Sigmoid colon (tissue), 7 donors: ENCODE data around the gene CAPN2. TPM values are rescaled to one million over a fixed set of nuclear protein-coding genes. Genes with fewer than 3 reads are reported as not detected.
A peak's percentile ranks its signal among the peaks of the same experiment; 100 is the strongest.

Experiments
- DNase-seq: peaks from one replicate; pipeline ENCODE4 v3.0.0-alpha.2; 2019
- H3K27ac ChIP-seq, 4 donors: fragments of 200-600 bp; sonication (generic); one replicate each; pipeline ENCODE4 v1.5.1; 2016 to 2019; ENCODE audit warnings: mild to moderate bottlenecking in 1 of 4
- H3K27me3 ChIP-seq, 3 donors: fragments of 200-600 bp; sonication (generic); one replicate each; pipeline ENCODE4 v1.5.1; 2019; ENCODE audit warnings: mild to moderate bottlenecking in 1 of 3
- H3K36me3 ChIP-seq, 4 donors: fragments of 200-600 bp; sonication (generic); one replicate each; pipeline ENCODE4 v1.5.1; 2016 to 2019
- H3K4me1 ChIP-seq, 4 donors: fragments of 200-600 bp; sonication (generic); one replicate each; pipeline ENCODE4 v1.5.1; 2017 to 2019
- H3K4me3 ChIP-seq, 4 donors: fragments of 200-600 bp; sonication (generic); one replicate each; pipeline ENCODE4 v1.5.1; 2017 to 2019; ENCODE audit warnings: mild to moderate bottlenecking in 2 of 4, moderate library complexity in 1 of 4
- H3K9me3 ChIP-seq, 4 donors: fragments of 200-600 bp in 3 of 4; sonication (generic) in 3 of 4; one replicate each; pipeline versions ENCODE4 v1.5.1 to v1.6.1; 2013 to 2019
- EP300 ChIP-seq, 4 donors: sonication (generic); formaldehyde crosslinking; IDR thresholded peaks; one replicate each; pipeline ENCODE4 v1.6.1; 2017; ENCODE audit warnings: antibody characterized with exemption in 4 of 4
- POLR2A ChIP-seq, 2 donors: fragments of 450-650 bp; IDR thresholded peaks; one replicate each; pipeline ENCODE4 v1.6.1; 2016; ENCODE audit warnings: antibody characterized with exemption in 2 of 2, mild to moderate bottlenecking in 2 of 2, moderate library complexity in 2 of 2
- POLR2AphosphoS5 ChIP-seq, 4 donors: sonication (generic); formaldehyde crosslinking; IDR thresholded peaks; one replicate each; pipeline ENCODE4 v1.6.1; 2017; ENCODE audit warnings: antibody characterized with exemption in 4 of 4
- WGBS, 2 donors: extraction: QIAGEN DNeasy Blood & Tissue Kit; methylation state at CpG; one replicate each; pipeline ENCODE4 v1.1.7; 2013; 5-methylcytosine and 5-hydroxymethylcytosine counted together
- intact Hi-C: fragments of 100-400 bp; cut with DNase I; formaldehyde crosslinking; loops from one replicate; pipeline ENCODE4 v1.15.1; 2023
- polyA plus RNA-seq, 3 donors: library from polyadenylated mRNA; stranded (reverse); fragments of 200-250 nt; gene quantifications; one replicate each; pipeline ENCODE4 v1.2.3, GENCODE V29; 2013
- total RNA-seq, 4 donors: library from RNA; depleted of rRNA; stranded (reverse); fragments of >200 nt; gene quantifications; one replicate each; pipeline ENCODE4 v1.1.0, GENCODE V29; 2016
- TF ChIP-seq, protein P1 (sequence below), 4 experiments: fragments of 450-650 bp in 3 of 4; fragments of 200-600 bp in 1 of 4; IDR thresholded peaks; one replicate each; pipeline ENCODE4 v1.5.1; 2016 to 2019; ENCODE audit warnings: antibody characterized with exemption in 4 of 4, mild to moderate bottlenecking in 3 of 4, moderate library complexity in 2 of 4
- donor health status: healthy with polysubstance abuse.
- donor health status: Bipolar disorder and iron deficiency.
- donor health status: healthy.

The CAPN2 gene
- total and polyA plus RNA-seq, 7 donors = 67.3 to 266 (median 135) TPM

DNA sequence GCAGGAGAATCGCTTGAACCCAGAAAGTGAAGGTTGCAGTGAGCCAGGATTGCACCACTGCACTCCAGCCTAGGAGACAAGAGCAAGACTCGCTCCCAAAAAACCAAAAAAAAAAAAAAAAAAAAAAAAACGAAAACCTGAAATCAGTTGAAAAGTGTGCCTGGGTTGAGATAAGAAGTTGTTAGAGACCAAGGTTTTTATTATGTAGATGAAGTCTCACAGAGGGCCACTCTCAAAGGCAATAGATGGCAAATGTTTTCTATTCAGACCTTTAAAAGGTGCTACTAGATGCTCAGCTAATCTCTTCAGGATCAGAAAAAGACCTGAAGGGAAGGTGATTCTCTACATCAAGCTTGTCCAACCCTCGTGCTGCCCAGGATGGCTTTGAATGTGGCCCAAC, 17.6 kb downstream of the CAPN2 start:
- intact Hi-C loops = no loop called here
- TF ChIP-seq POLR2A (IDR thresholded peaks at IDR 0.05) (no peak), EP300 (IDR thresholded peaks at IDR 0.05) (no peak), POLR2AphosphoS5 (IDR thresholded peaks at IDR 0.05) (no peak)
- TF ChIP-seq, protein P1, sequence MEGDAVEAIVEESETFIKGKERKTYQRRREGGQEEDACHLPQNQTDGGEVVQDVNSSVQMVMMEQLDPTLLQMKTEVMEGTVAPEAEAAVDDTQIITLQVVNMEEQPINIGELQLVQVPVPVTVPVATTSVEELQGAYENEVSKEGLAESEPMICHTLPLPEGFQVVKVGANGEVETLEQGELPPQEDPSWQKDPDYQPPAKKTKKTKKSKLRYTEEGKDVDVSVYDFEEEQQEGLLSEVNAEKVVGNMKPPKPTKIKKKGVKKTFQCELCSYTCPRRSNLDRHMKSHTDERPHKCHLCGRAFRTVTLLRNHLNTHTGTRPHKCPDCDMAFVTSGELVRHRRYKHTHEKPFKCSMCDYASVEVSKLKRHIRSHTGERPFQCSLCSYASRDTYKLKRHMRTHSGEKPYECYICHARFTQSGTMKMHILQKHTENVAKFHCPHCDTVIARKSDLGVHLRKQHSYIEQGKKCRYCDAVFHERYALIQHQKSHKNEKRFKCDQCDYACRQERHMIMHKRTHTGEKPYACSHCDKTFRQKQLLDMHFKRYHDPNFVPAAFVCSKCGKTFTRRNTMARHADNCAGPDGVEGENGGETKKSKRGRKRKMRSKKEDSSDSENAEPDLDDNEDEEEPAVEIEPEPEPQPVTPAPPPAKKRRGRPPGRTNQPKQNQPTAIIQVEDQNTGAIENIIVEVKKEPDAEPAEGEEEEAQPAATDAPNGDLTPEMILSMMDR (IDR thresholded peaks at IDR 0.05) = no peak
- no peaks in the 10 kb centered on the region for H3K27me3 ChIP-seq
- WGBS, 2 donors = 90 to 92% methylated on average over 4 of the region's 4 CpGs
- peaks cover 0 to 2% (median 0%) of the 10 kb centered on the region in 4 donors for H3K36me3 ChIP-seq
- peaks cover 0 to 62% (median 54%) of the 10 kb centered on the region in 4 donors for H3K4me1 ChIP-seq
- no peak overlapping the region for H3K4me3 ChIP-seq
- no peak overlapping the region for H3K27ac ChIP-seq
- DNase-seq = no peak
- H3K9me3 ChIP-seq = no peaks in the 10 kb centered on the region

DNA sequence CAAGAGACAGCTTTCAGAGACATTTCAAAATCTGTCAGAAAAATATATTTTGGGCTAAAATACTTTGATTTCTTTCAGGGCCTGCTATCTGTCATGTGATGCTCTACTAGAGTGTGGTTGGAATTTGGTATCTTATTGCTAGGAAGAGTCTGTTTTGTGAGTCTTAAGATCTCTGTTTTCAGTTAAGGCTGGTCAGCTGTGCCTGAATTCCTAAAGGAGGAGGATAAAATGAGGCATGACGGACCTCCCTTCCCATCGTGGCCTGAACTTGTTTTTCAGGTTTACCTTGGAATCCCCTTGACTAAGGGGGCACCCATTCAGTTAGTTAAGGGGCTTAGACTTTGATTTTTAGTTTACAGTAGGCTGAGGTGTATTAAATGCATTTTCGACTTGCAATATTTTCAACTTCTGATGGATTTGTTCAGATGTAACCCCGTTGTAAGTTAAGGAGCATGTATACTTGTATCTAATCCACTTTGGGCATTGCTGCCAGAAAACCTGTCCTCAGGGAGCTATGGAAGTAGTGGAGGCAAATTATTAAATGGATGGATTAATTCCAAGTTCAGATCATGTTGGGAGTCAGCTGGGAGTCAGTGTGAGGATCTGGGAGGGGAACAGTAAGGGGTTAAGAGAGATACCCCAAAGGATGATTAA, 18.3 kb downstream of the CAPN2 start:
- Histone ChIP-seq H3K4me3 (no peak overlapping the region), H3K27me3 (no peaks in the 10 kb centered on the region), H3K4me1 (peaks cover 0 to 61% (median 53%) of the 10 kb centered on the region in 4 donors), H3K27ac (peak overlapping the region in 3 of 4 donors; percentile 27 to 72 (median 47)), H3K9me3 (no peaks in the 10 kb centered on the region), H3K36me3 (no peaks in the 10 kb centered on the region)
- WGBS, 2 donors = 59 to 73% methylated on average over 4 of the region's 4 CpGs
- no peak for DNase-seq
- intact Hi-C loops = no loop called here
- TF ChIP-seq EP300 (IDR thresholded peaks at IDR 0.05) (no peak), POLR2A (IDR thresholded peaks at IDR 0.05) (no peak), POLR2AphosphoS5 (IDR thresholded peaks at IDR 0.05) (no peak)
- TF ChIP-seq, protein P1 (IDR thresholded peaks at IDR 0.05) = no peak

DNA sequence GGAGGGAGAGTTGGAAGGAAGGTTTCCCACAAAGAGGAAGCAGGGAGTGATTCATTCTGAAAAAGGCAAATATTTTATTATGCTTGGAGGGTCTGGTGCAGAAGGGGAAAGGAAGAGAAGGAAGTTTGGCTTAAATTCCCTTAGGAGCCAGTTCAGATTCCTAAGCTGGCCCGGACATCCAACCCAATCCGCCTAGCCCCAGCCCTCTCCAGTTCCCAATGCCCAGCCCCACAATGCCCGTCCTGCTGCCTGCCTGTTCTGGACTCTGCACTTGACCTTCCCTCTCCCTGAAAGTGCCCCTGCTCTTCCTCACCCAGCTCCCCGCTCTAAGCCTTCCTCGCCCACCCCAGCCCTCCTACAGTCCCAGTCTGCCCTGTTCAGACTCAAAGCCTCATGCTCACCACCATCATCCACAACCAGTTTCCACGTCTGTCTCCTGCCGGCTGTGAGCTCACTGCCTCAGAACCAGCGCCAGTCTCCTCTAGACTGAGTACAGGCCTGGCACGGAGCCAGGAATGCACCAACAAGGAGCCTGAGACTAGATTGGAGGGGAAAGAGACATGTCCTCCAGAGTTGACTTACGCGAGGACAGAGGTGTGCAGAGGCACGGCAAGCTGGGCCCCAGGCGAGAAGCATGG, 18.9 kb downstream of the CAPN2 start:
- WGBS, 2 donors = 76 to 81% methylated on average over 13 of the region's 13 CpGs
- H3K4me1 ChIP-seq = peaks cover 0 to 54% (median 47%) of the 10 kb centered on the region in 4 donors
- H3K27me3 ChIP-seq = no peaks in the 10 kb centered on the region
- H3K36me3 ChIP-seq = no peaks in the 10 kb centered on the region
- intact Hi-C loops = no loop called here
- no peaks in the 10 kb centered on the region for H3K9me3 ChIP-seq
- peak in 2 of 4 donors; percentile 25 to 45 for TF ChIP-seq POLR2AphosphoS5 (IDR thresholded peaks at IDR 0.05)
- TF ChIP-seq EP300 (IDR thresholded peaks at IDR 0.05) = no peak
- TF ChIP-seq, protein P1 (IDR thresholded peaks at IDR 0.05) = no peak
- H3K27ac ChIP-seq = peak overlapping the region in 3 of 4 donors; percentile 27 to 72 (median 47)
- no peak overlapping the region for H3K4me3 ChIP-seq
- peak; percentile 84 for DNase-seq

DNA sequence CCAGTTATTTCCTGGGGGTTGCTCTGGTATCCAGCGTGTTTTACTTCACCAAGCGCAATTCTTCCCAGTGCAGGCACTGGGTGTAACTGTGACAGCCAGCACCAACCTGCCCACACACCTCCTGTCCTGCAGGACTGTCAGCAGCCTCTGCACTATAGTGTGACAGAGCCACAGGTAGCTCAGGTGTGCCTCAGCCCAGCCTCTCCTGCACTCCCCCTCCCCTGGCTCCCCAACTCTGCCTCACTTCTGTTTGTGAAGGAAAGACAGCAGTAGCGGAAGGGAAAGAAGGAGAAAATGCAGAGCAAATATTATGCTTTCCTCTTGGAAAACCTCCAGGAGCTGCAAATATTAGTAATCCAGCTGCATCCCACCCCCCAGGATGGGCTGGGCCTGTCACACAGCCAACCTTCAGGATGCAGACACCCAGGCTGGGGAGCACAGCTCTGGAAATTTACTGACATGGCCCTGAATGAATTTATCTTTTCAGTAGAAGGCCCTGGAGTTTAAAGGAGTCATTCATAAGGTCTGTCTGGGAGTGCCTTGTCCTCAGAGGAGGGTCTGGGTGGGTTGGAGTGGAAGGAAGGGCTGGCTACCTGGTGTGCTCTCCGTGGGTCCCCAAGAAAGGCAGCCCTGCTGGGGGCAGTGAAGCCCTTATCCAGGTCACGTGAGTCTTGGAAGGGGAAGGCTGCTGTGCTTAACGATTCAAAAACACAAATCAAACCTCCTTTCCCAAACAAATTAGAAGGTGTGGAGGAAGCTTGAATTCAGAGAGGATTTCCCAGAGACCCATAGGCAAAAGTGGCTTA, 20.9 kb downstream of the CAPN2 start:
- DNase-seq = no peak
- no peak for TF ChIP-seq EP300 (IDR thresholded peaks at IDR 0.05)
- TF ChIP-seq, protein P1 (IDR thresholded peaks at IDR 0.05) = no peak
- no peak for TF ChIP-seq POLR2AphosphoS5 (IDR thresholded peaks at IDR 0.05)
- no peak for TF ChIP-seq POLR2A (IDR thresholded peaks at IDR 0.05)
- intact Hi-C loops = no loop called here
- Histone ChIP-seq H3K36me3 (no peaks in the 10 kb centered on the region), H3K27me3 (no peaks in the 10 kb centered on the region), H3K4me3 (no peak overlapping the region), H3K27ac (peak overlapping the region in 2 of 4 donors; percentile 25 to 72), H3K4me1 (peaks cover 0 to 48% (median 41%) of the 10 kb centered on the region in 4 donors), H3K9me3 (no peaks in the 10 kb centered on the region)
- WGBS, 2 donors = 52 to 68% methylated on average over 6 of the region's 6 CpGs
